HUDEP-2 (cell line): ENCODE data around the gene ZNF609.
A peak's percentile ranks its signal among the peaks of the same experiment; 100 is the strongest.

Experiments used
- DNase-seq, 76 experiments: peaks; one replicate each; lab custom pipeline; 2025; ENCODE audit not compliant: unreplicated experiment in 76 of 76; lab: John Stamatoyannopoulos, UW

ZNF609 gene

DNA sequence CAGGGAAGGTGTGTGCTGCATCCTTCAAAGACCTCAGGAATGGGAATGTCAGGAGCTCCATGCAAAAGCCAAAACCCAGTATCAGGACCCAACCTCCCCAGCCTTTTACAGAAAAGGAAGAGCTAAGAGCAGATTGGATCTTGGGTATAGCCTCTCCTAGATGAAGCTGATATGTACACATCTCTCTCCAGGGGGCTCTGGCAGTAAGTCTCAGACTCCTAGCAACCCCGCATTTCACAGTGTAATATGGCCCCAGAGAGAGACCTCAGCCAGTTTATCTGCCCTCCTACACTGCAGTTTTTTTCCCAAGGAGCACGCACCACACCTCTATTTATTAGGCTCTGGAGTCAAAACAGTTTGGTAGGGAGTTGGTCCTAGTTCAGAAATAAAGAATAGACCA lies 226.8 kb downstream of the ZNF609 start:
- DNase-seq, result no peak

GRCh38 chr15:64687688-64688087 lies 227.3 kb downstream of the ZNF609 start:
- no peak for DNase-seq

- no peak for DNase-seq
Observed at GRCh38 chr15:64688770-64689169, 228.4 kb downstream of the ZNF609 start.

- DNase-seq, result no peak
Observed at GRCh38 chr15:64690008-64690407, 229.6 kb downstream of the ZNF609 start.

DNA sequence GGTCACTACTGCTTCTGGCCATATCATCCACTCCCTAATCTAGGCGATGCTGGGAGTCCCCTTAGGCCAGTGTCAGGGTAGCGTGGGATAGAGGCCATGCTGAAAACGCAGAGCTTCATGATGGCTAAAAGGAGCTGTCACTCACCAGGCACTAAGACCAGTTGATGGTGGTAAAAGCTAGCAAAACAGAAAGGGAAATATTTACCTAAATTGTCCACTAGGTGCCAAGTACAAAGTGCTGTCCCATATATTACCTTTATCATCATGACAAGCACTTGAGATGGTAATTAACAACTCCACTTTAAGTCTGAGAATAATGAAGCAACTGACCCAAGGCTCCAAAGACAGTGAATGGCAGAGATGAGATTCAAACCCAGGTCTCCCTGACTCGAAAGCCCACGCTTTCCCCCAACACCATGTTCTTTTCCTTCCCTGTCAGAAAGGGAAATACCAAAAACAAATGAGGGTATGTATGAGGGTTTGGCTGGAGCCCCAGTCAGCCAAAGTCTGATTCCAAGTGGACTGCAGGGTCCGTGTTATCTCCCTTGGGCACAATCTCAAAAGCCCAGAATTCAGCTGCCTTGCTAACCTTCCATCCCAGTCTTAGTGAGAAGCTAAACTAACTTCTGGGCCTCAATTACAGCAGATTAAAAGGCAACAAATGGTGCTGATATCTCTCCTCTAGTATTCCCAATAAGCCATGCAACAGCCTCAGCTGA lies 230.4 kb downstream of the ZNF609 start:
- no peak for DNase-seq

DNA sequence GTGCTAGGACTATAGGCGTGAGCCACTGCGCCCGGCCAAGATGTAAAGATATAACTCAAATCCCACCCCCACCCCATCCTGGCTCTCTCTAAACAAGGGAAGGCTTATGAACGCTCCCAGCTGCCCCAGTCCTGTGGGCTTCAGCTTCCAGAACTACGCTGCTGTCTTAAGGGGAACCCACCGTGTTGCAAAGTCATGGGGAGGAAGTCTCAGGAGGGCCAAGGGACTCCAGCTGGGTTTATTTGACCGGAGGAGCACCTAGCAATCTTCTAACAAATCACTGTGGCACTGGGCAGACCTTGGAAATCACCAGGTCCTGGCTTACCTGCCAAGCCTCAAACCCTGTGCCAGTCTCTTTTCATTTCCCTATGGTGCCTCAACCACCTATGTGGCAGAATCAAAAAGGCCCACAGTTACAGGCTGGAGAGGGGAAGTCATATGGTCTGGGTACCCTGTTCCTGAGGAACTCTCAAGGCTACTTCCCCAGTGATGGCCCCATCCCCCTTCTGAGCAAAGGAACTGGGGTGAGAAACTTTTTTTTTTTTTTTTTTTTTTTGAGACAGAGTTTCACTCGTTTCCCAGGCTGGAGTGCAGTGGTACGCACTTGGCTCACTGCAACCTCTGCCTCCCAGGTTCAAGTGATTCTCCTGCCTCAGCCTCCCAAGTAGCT lies 231.7 kb downstream of the ZNF609 start:
- DNase-seq, result no peak

- DNase-seq, result no peak
Observed at GRCh38 chr15:64693134-64693533, 232.8 kb downstream of the ZNF609 start.

- DNase-seq, result no peak
Observed at GRCh38 chr15:64694816-64695215, 234.4 kb downstream of the ZNF609 start.

- peak in 72 of 76 experiments; percentile 14 to 93 (median 74) for DNase-seq
Observed at GRCh38 chr15:64695561-64695992, 235.2 kb downstream of the ZNF609 start.

DNA sequence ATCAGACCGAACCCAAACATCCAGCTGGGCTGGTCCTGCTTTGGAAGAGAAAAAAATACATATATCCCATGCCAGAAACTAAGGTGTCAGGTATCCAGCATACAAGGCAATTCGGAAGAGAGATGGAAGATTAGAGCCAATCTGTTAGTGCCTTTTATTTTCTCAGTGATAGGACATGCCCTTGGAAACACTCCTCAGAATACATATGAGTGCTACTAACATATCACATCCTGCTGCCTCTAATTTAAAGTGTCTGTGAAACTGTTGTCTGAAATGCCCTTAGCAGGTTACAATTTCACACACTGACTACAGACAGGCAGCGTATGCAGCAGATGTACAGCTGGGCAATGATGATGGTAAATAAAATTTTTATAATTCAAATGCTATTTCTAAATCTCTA lies 236.1 kb downstream of the ZNF609 start:
- DNase-seq, result no peak

- no peak for DNase-seq
Observed at GRCh38 chr15:64697911-64698369, 237.6 kb downstream of the ZNF609 start.

DNA sequence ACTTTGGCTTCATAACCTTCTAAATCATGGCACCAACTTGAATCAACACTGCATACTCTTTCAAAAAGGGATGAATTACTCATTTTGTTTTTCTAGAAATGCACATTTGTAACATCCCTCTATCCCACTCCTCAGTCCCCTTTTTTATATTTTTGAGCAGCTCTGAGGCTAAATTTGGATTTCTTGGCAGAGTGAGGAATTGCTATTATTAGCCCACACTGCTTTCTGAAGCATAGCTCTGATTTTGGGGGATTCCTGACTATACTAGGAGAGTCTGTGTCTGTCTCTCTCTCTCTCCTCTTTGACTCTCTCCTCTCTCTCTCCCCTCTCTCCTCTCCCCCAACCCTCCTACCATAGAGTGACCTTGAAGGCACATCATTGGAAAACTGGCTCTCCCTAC lies 238.4 kb downstream of the ZNF609 start:
- no peak for DNase-seq

DNA sequence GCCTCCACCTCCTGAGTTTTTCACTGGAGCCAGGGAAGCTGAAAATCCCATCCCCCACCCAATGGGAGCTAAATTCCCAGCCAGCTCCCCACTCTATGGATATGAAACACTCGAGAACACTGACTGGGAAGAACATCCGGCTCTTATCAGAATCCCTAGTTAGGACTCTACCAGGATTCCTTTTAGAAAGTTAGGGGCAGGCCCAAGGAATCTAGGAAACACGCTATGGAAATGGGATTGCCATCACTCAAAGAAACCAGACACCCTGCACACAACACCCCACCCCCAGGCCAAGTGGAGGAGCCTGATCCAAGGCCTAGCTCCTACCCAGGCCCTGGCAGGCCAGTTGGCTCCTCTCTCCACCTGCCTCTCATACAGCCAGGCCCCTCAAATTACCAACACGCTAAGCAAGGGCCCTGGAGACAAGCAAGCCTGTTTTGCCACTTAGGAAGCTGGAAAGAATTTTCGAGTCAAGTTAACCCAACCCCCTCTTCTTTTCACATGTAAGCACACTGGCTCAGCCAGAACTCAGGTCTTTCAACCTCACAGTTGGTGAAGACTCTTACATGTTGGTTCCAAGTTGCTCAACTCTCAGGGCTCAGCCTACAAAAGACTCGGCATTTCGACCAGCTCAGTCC lies 239.5 kb downstream of the ZNF609 start:
- DNase-seq, result no peak

- no peak for DNase-seq
Observed at GRCh38 chr15:64701051-64701450, 240.7 kb downstream of the ZNF609 start.

DNA sequence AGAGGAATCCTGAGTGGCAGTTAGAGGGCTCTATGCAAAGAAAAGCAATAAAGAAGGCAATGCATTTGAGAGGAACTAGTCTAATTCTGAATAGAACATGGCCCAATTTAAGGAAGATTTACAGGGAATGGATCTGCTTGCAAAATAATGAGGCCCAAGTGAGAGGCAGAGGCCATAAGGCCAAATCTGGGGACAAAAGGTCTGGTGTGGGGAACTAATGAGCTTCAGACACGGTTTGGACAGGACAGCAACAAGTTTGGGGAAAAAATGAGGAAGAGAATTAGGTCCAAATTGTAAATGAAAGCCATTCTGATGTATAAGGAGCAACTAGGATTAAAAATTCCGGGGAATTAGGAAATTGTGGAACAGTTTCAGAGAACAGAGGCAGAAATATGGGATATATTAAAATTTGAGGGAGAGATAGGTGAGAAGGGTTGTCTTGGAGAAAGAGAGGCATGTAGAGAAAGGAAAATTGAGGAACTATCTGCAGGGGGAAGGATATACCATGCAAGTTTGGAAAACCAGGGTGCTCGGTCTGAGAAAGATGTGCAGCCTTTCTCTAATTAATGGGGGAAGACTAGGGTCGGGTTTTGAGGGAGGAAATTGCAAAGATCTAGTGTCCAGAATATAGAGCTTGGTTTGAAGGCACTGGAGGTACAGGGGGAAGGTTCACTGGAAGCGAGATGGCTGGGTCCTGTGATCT lies 241.3 kb downstream of the ZNF609 start:
- DNase-seq, result no peak

DNA sequence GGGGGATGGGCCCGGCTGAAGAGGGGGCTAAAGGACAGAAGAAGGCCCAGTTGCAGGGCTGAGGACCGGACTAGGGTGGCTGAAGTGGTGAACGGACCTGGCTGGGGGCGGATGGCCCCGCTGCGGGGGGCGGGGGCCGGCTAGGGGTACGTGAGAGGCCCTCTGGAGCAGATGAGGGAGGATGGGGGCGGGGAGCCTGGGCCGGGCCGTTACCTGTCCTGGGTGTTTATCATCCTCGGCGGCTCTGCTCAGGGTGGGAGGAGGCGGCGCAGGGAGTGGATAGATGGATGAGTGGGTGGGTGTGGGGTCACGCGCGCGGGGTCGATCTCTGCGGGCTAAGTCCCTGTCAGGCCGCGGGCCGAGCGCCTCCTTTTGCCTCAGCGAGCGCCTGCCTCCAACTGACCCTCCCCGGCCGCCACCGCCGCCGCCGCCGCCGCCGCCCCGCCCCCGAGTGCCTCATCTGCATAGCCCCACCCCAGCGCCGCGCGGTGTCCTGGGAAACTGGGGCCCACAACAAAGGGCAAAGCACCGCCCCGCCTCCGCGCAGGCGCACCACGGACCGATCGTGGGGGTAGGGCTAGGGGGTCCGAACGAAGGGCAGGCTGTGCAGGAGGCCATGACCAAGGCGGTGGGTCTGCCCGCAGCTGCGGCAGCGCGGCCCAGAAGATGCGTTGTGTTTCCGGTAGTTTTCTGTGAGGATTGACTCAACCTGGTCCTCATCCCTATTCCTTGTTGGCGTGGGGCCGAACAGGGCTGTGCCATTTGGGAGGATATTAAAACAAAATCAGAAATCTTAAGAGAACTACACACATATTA lies 242.6 kb downstream of the ZNF609 start:
- peak in 75 of 76 experiments; percentile 22 to 96 (median 87) for DNase-seq

DNA sequence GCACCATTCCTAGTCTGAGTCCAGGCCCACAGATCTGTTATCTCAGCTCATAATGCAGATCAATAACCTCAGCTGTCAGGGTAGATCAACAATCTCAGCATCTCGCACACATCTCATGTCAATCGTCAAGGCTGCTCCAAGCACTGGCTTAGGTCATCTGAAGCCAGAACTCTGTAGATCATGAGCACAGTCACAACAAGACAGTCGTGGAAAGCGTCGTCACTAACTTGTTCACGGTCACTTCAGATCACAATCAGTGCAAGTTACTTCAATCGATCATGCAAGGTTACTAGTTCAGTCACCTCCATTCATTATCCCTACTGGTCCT lies 243.2 kb downstream of the ZNF609 start:
- DNase-seq, result no peak

GRCh38 chr15:64705006-64705405 lies 244.6 kb downstream of the ZNF609 start:
- no peak for DNase-seq

DNA sequence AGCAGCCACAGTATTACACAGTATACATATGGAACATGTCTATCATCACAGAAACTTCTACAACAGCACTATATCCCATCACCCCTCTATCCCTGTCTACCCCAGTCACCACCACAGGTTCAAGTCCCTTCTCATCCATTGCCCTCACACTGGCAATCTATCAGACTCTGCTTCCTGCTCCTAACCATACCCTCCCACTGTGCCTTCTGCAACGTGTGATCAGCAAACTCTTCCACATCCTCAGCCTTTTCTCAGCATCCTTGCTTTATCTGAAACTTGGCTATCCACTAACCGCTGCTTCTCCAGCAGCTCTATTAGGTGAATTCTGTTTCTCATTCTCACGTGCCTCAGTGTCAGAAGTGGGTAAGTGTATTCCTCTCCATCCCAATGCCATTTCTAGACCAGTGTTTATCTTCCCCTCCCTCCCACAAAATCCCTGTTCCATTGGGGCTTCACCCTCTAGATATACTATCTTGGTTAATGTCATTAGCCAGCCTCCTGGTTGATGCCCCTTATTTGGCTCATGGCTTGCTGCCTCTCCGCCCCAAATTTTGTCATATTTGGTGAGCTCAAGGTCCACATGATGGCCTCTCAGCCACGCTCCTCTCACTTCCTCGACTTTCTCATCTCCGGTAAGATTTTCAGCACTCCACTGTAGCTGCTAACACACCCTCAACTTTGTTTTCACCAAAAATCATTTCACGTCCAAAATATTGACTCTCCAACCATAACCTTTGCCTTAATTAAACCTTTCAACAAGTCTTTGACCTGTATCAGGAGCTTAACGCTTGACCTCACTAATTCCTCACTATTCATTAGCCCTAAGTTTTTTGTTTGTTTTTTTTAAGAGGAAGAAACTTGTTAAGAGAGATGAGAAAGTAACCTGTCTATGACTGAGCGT lies 245.9 kb downstream of the ZNF609 start:
- no peak for DNase-seq
